ENCODE measurements around the gene POMGNT1. TPM values are rescaled to one million over a fixed set of nuclear protein-coding genes. Genes with fewer than 3 reads are reported as not detected.
"Not testable (repeated sequence)": the region's sequence is repeated elsewhere in the genome, so short reads cannot be mapped to it uniquely, and the experiment has no call there.

Gene POMGNT1
- polyA plus RNA-seq, 1 donor from 2014 or later, result 128 TPM

DNA sequence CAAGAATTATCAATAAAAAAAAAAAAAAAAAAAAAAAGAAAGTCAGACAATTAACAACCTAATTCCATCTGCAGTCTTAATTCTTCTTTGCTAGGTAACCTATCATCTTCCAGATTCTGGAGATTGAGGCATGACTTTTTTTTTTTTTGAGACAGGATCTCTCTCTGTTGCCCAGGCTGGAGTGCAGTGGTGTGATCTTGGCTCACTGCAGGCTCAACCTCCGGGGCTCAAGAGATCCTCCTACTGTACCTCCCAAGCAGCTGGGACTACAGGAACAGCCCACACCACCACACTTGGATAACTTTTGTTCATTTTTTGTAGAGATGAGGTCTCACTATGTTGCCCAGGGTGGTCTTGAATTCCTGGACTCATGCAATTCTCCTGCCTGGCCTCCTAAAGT is 44.7 kb upstream of the POMGNT1 start:
- no peak overlapping the region for H3K4me2 ChIP-seq (ENCODE audit: low read length)
- no peaks in the 10 kb centered on the region for H3K9me3 ChIP-seq (ENCODE audit: low read length)
- TF ChIP-seq SMC3 (conservative IDR thresholded peaks at IDR 0.05; ENCODE audit: poor library complexity) (no peak), EZH2 (IDR thresholded peaks at IDR 0.05; ENCODE audit: borderline replicate concordance, insufficient read depth, low read length, poor library complexity, severe bottlenecking) (no peak), RAD21 (conservative IDR thresholded peaks at IDR 0.05) (no peak), TAF1 (IDR thresholded peaks at IDR 0.05; ENCODE audit: low read depth) (no peak), POLR2AphosphoS5 (IDR thresholded peaks at IDR 0.05) (no peak), MXI1 (conservative IDR thresholded peaks at IDR 0.05; ENCODE audit: poor library complexity, severe bottlenecking) (no peak), EP300 (conservative IDR thresholded peaks at IDR 0.05; ENCODE audit: poor library complexity, severe bottlenecking) (no peak)
- TF ChIP-seq, protein P1, sequence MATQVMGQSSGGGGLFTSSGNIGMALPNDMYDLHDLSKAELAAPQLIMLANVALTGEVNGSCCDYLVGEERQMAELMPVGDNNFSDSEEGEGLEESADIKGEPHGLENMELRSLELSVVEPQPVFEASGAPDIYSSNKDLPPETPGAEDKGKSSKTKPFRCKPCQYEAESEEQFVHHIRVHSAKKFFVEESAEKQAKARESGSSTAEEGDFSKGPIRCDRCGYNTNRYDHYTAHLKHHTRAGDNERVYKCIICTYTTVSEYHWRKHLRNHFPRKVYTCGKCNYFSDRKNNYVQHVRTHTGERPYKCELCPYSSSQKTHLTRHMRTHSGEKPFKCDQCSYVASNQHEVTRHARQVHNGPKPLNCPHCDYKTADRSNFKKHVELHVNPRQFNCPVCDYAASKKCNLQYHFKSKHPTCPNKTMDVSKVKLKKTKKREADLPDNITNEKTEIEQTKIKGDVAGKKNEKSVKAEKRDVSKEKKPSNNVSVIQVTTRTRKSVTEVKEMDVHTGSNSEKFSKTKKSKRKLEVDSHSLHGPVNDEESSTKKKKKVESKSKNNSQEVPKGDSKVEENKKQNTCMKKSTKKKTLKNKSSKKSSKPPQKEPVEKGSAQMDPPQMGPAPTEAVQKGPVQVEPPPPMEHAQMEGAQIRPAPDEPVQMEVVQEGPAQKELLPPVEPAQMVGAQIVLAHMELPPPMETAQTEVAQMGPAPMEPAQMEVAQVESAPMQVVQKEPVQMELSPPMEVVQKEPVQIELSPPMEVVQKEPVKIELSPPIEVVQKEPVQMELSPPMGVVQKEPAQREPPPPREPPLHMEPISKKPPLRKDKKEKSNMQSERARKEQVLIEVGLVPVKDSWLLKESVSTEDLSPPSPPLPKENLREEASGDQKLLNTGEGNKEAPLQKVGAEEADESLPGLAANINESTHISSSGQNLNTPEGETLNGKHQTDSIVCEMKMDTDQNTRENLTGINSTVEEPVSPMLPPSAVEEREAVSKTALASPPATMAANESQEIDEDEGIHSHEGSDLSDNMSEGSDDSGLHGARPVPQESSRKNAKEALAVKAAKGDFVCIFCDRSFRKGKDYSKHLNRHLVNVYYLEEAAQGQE (IDR thresholded peaks at IDR 0.05; ENCODE audit: borderline replicate concordance), result no peak
- TF ChIP-seq, protein P2, sequence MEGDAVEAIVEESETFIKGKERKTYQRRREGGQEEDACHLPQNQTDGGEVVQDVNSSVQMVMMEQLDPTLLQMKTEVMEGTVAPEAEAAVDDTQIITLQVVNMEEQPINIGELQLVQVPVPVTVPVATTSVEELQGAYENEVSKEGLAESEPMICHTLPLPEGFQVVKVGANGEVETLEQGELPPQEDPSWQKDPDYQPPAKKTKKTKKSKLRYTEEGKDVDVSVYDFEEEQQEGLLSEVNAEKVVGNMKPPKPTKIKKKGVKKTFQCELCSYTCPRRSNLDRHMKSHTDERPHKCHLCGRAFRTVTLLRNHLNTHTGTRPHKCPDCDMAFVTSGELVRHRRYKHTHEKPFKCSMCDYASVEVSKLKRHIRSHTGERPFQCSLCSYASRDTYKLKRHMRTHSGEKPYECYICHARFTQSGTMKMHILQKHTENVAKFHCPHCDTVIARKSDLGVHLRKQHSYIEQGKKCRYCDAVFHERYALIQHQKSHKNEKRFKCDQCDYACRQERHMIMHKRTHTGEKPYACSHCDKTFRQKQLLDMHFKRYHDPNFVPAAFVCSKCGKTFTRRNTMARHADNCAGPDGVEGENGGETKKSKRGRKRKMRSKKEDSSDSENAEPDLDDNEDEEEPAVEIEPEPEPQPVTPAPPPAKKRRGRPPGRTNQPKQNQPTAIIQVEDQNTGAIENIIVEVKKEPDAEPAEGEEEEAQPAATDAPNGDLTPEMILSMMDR (IDR thresholded peaks at IDR 0.05; ENCODE audit: poor library complexity, severe bottlenecking), result no peak
- H3K79me2 ChIP-seq (replicated peaks; ENCODE audit: insufficient read depth, low read length), result no peaks in the 10 kb centered on the region
- no peak overlapping the region for H3K4me3 ChIP-seq (ENCODE audit: low read length)
- H2AFZ ChIP-seq (ENCODE audit: low read depth, low read length), result no peak overlapping the region
- no peak overlapping the region for H3K9ac ChIP-seq (ENCODE audit: low read length)
- no peaks in the 10 kb centered on the region for H3K27me3 ChIP-seq (ENCODE audit: insufficient read depth, low read depth, low read length)
- H3K27ac ChIP-seq (ENCODE audit: low read length), result no peak overlapping the region
- no peaks in the 10 kb centered on the region for H3K36me3 ChIP-seq (ENCODE audit: insufficient read depth, low read length)
- no peaks in the 10 kb centered on the region for H3K9me2 ChIP-seq (ENCODE audit: insufficient read depth, low read length)
- no peaks in the 10 kb centered on the region for H4K20me1 ChIP-seq (ENCODE audit: insufficient read depth)
- H3F3A ChIP-seq (ENCODE audit: insufficient read depth, low read length, poor library complexity, severe bottlenecking), result no peaks in the 10 kb centered on the region

DNA sequence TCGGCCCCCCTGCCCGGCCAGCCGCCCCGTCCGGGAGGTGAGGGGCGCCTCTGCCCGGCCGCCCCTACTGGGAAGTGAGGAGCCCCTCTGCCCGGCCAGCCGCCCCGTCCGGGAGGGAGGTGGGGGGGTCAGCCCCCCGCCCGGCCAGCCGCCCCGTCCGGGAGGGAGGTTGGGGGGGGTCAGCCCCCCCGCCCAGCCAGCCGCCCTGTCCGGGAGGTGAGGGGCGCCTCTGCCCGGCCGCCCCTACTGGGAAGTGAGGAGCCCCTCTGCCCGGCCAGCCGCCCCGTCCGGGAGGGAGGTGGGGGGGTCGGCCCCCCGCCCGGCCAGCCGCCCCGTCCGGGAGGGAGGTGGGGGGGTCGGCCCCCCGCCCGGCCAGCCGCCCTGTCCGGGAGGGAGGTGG is 43.5 kb upstream of the POMGNT1 start:
- not testable (repeated sequence) for H3K27me3 ChIP-seq (ENCODE audit: insufficient read depth, low read depth, low read length); H3K27ac ChIP-seq (ENCODE audit: low read length); H3K4me2 ChIP-seq (ENCODE audit: low read length); H4K20me1 ChIP-seq (ENCODE audit: insufficient read depth); H3F3A ChIP-seq (ENCODE audit: insufficient read depth, low read length, poor library complexity, severe bottlenecking); H3K9me2 ChIP-seq (ENCODE audit: insufficient read depth, low read length); H2AFZ ChIP-seq (ENCODE audit: low read depth, low read length); H3K9me3 ChIP-seq (ENCODE audit: low read length); H3K36me3 ChIP-seq (ENCODE audit: insufficient read depth, low read length); H3K9ac ChIP-seq (ENCODE audit: low read length); H3K4me3 ChIP-seq (ENCODE audit: low read length); H3K79me2 ChIP-seq (replicated peaks; ENCODE audit: insufficient read depth, low read length)

DNA sequence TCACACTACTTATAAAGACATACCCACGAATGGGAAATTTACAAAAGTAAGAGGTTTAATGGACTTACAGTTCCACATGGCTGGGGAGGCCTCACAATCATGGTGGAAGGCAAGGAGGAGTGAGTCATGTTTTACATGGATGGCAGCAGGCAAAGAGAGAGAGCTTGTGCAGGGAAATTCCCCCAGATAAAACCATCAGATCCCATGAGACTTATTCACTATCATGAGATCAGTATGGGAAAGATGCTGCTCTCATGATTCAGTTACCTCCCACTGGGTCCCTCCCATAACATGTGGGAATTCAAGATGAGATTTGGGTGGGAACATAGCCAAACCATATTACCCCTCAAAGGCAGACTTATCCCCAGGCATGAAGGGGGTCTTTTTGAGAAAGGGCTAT is 40.6 kb upstream of the POMGNT1 start:
- not testable (repeated sequence) for H3K9ac ChIP-seq (ENCODE audit: low read length); H3K27me3 ChIP-seq (ENCODE audit: insufficient read depth, low read depth, low read length); H3K36me3 ChIP-seq (ENCODE audit: insufficient read depth, low read length); H3F3A ChIP-seq (ENCODE audit: insufficient read depth, low read length, poor library complexity, severe bottlenecking); H2AFZ ChIP-seq (ENCODE audit: low read depth, low read length); H3K79me2 ChIP-seq (replicated peaks; ENCODE audit: insufficient read depth, low read length); H3K9me2 ChIP-seq (ENCODE audit: insufficient read depth, low read length); H3K9me3 ChIP-seq (ENCODE audit: low read length); H3K27ac ChIP-seq (ENCODE audit: low read length); H4K20me1 ChIP-seq (ENCODE audit: insufficient read depth); H3K4me2 ChIP-seq (ENCODE audit: low read length); H3K4me3 ChIP-seq (ENCODE audit: low read length)

Data from neural cell (in vitro differentiated cells).